ENCODE measurements around the gene CPNE6. TPM values are rescaled to one million over a fixed set of nuclear protein-coding genes. Genes with fewer than 3 reads are reported as not detected.
A peak's percentile ranks its signal among the peaks of the same experiment; 100 is the strongest.

Gene CPNE6
- total and polyA plus RNA-seq, 2 of the 13 experiments (the other 11 are each of a cell fraction or from before 2014, with no cell fraction given): not detected

DNA sequence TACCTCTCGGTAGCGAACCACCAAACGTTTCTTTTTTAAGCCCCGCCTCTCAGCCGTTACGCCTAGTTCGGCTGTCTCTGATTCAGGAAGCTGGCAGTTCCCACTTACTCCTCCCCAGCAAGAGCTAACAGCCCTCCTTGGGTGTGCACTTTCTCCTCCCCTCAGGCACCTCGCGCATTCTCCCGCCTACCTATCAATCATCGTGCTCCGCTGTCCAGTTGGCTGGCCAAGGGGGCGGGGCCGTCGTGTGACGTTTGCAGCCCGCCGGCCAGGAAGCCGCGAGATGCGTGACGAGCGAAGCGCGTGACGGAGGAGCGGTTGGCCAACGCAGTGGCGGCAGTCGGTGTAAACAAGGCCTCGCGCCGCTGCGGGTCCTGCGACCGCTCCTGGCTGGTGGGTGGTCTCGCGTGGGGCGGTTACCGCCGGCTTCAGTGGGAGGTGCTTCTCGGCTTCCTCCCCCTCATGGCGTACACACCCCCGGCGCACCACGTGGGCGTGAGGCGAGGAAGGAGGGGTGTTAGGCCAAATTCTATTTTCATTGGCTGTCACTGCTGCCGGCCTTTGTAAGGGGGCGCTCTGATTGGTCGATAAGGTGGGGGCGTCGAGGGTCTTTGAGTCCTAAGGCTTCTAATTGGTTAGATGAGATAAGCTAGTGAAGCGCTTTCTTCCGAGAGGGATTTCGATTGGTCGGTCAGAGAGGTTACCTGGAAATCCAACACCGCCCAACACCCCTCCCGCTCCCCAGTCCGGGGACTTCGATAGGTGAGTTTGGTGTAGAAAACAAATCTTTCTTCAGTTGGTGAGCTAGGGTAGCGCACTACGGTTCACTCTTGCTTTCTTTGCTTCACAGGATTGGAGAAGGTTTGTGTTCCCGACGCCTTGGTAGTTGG lies 43.4 kb downstream of the CPNE6 start, which contains the start of the genes DCAF11 and NRL (continued):
- TF ChIP-seq ZBTB25 (CRISPR knock-in tag; IDR thresholded peaks at IDR 0.05): peak; percentile 76; the same call in 1 of the 2 replicates
- TF ChIP-seq FOSL2 (CRISPR knock-in tag; IDR thresholded peaks at IDR 0.05): peak; percentile 81
- peak; percentile 75; the same call in 1 of the 2 replicates for TF ChIP-seq FOXM1 (CRISPR knock-in tag; IDR thresholded peaks at IDR 0.05)
- TF ChIP-seq ZNF850 (CRISPR knock-in tag; conservative IDR thresholded peaks at IDR 0.05): no peak
- TF ChIP-seq ZNF136 (CRISPR knock-in tag; IDR thresholded peaks at IDR 0.05; ENCODE audit: low read depth): peak; percentile 98
- TF ChIP-seq ZNF281 (CRISPR knock-in tag; IDR thresholded peaks at IDR 0.05; ENCODE audit: borderline replicate concordance): peak; percentile 82
- TF ChIP-seq, protein P1, sequence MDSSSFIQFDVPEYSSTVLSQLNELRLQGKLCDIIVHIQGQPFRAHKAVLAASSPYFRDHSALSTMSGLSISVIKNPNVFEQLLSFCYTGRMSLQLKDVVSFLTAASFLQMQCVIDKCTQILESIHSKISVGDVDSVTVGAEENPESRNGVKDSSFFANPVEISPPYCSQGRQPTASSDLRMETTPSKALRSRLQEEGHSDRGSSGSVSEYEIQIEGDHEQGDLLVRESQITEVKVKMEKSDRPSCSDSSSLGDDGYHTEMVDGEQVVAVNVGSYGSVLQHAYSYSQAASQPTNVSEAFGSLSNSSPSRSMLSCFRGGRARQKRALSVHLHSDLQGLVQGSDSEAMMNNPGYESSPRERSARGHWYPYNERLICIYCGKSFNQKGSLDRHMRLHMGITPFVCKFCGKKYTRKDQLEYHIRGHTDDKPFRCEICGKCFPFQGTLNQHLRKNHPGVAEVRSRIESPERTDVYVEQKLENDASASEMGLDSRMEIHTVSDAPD (CRISPR knock-in tag; IDR thresholded peaks at IDR 0.05): peak; percentile 78; the same call in 1 of the 2 replicates
- TF ChIP-seq PHF8 (CRISPR knock-in tag; IDR thresholded peaks at IDR 0.05): peak; percentile 89
- TF ChIP-seq PHF5A (CRISPR knock-in tag; IDR thresholded peaks at IDR 0.05; ENCODE audit: low read depth, unreplicated experiment): no peak
- peak; percentile 33; the same call in 1 of the 2 replicates for TF ChIP-seq MAFF (IDR thresholded peaks at IDR 0.05; ENCODE audit: low read depth, low read length)
- TF ChIP-seq, protein P2, sequence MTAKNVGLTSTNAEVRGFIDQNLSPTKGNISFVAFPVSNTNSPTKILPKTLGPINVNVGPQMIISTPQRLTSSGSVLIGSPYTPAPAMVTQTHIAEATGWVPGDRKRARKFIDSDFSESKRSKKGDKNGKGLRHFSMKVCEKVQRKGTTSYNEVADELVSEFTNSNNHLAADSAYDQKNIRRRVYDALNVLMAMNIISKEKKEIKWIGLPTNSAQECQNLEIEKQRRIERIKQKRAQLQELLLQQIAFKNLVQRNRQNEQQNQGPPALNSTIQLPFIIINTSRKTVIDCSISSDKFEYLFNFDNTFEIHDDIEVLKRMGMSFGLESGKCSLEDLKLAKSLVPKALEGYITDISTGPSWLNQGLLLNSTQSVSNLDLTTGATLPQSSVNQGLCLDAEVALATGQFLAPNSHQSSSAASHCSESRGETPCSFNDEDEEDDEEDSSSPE (CRISPR knock-in tag; IDR thresholded peaks at IDR 0.05): peak; percentile 94
- TF ChIP-seq ZFP37 (CRISPR knock-in tag; IDR thresholded peaks at IDR 0.05; ENCODE audit: borderline replicate concordance): peak; percentile 95
- TF ChIP-seq DR1 (CRISPR knock-in tag; IDR thresholded peaks at IDR 0.05): peak; percentile 92; the same call in 1 of the 2 replicates
- no peak for TF ChIP-seq ZNF10 (CRISPR knock-in tag; IDR thresholded peaks at IDR 0.05; ENCODE audit: borderline replicate concordance, low read depth)
- no peak for TF ChIP-seq HOXA9 (CRISPR knock-in tag; IDR thresholded peaks at IDR 0.05; ENCODE audit: borderline replicate concordance)
- no peak for TF ChIP-seq ARNT (IDR thresholded peaks at IDR 0.05)
- peak; percentile 98 for TF ChIP-seq ERF (CRISPR knock-in tag; IDR thresholded peaks at IDR 0.05)
- no peak for TF ChIP-seq FOXA1 (IDR thresholded peaks at IDR 0.05)
- peak; percentile 99 for TF ChIP-seq FOXA1 (CRISPR knock-in tag; IDR thresholded peaks at IDR 0.05)
- TF ChIP-seq SMAD9 (CRISPR knock-in tag; IDR thresholded peaks at IDR 0.05): peak; percentile 98
- TF ChIP-seq ZNF598 (CRISPR knock-in tag; IDR thresholded peaks at IDR 0.05; ENCODE audit: borderline replicate concordance): peak; percentile 100
- peak; percentile 85; the same call in 1 of the 2 replicates for TF ChIP-seq FOXC1 (CRISPR knock-in tag; IDR thresholded peaks at IDR 0.05; ENCODE audit: borderline replicate concordance)
- TF ChIP-seq ZNF766 (CRISPR knock-in tag; IDR thresholded peaks at IDR 0.05; ENCODE audit: borderline replicate concordance): peak; percentile 92
- TF ChIP-seq ZNF607 (CRISPR knock-in tag; IDR thresholded peaks at IDR 0.05; ENCODE audit: borderline replicate concordance): peak; percentile 99

Data from HepG2 (cell line).